D721Med (cell line): ENCODE results near the gene SPATA31C1.

Source experiments
- DNase-seq: peaks from one replicate; pipeline ENCODE4 v3.0.0; 2011; ENCODE audit warnings: low spot score; ENCODE audit not compliant: insufficient read length
- FAIRE-seq: peaks from 2 replicates; lab custom pipeline; 2011; peaks lifted over from hg19 to GRCh38; lab: Jason Lieb, UNC
- TF ChIP-seq, protein P1 (sequence below): IDR thresholded peaks from 2 replicates; pipeline ENCODE4 v1.5.1; 2012; ENCODE audit warnings: mild to moderate bottlenecking, control low read depth; ENCODE audit not compliant: insufficient read depth; ENCODE audit errors: missing control alignments

Gene SPATA31C1

GRCh38 chr9:87874304-87874623, 43.5 kb upstream of the SPATA31C1 start:
- TF ChIP-seq, protein P1, sequence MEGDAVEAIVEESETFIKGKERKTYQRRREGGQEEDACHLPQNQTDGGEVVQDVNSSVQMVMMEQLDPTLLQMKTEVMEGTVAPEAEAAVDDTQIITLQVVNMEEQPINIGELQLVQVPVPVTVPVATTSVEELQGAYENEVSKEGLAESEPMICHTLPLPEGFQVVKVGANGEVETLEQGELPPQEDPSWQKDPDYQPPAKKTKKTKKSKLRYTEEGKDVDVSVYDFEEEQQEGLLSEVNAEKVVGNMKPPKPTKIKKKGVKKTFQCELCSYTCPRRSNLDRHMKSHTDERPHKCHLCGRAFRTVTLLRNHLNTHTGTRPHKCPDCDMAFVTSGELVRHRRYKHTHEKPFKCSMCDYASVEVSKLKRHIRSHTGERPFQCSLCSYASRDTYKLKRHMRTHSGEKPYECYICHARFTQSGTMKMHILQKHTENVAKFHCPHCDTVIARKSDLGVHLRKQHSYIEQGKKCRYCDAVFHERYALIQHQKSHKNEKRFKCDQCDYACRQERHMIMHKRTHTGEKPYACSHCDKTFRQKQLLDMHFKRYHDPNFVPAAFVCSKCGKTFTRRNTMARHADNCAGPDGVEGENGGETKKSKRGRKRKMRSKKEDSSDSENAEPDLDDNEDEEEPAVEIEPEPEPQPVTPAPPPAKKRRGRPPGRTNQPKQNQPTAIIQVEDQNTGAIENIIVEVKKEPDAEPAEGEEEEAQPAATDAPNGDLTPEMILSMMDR = no peak
- DNase-seq (no peak), FAIRE-seq (no peak)

GRCh38 chr9:87875060-87875459, 42.7 kb upstream of the SPATA31C1 start:
- FAIRE-seq = no peak
- TF ChIP-seq, protein P1 = no peak
- no peak for DNase-seq

DNA sequence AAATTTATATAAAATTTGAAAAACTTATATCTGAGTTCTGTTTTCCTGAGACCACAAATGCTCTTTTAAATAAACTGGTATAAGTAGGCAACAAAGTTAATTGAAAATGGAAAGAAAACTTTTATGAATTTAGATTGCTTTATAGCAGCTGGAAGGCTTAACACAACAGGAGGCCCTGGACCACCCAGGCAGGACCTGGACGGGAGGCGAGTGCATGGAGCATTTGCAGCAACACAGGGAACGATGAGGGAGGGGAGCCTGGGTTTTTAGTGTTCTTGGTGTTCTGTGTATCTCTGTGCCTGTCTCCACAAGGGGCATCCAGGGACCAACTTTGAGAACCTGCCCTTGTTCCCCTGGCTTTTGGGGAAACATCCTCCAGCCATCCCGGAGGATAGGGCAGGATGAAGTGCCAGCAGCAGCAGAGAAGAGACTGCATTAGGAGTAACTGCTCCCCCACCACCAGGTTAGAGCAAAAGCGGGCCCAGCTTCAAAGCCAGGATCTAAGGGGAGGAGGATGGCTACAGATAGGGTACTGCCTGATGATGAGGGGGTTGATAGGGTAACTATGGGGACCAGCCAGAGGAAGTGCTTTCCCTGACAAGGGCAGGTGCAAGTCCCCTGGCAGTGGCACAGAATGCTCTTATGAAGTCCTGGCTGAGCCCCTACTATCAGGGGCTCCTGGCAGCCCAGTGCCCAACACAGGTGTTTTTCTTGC, 41.8 kb upstream of the SPATA31C1 start:
- DNase-seq = no peak
- no peak for FAIRE-seq
- TF ChIP-seq, protein P1 = no peak

- DNase-seq (no peak), FAIRE-seq (no peak)
- TF ChIP-seq, protein P1 = no peak
Measured at GRCh38 chr9:87876708-87877107, 41.1 kb upstream of the SPATA31C1 start.

GRCh38 chr9:87878989-87879511, 38.7 kb upstream of the SPATA31C1 start:
- FAIRE-seq (no peak), DNase-seq (no peak)
- TF ChIP-seq, protein P1 = no peak

DNA sequence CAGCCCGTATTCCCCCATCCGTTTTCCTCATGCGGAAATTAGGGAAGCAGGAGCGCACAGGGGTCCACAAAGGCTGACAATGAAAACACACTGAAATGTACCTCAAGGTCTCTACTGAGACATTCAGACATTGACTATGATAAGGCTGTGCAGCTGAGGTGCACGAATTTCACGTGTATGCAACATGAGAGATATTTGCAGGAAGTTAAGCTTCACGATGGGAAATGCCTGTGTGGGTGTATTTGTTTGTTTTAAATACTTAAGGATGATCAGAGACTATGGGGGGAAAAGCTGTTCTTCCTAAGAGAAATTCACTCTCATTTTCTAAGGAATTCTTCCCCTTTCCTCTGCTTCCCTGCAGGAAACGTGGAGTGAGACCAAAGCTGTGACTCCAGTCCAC, 37.6 kb upstream of the SPATA31C1 start:
- DNase-seq (no peak), FAIRE-seq (no peak)
- TF ChIP-seq, protein P1 = no peak

- no peak for FAIRE-seq
- no peak for DNase-seq
- TF ChIP-seq, protein P1 = no peak
Measured at GRCh38 chr9:87880683-87881082, 37.1 kb upstream of the SPATA31C1 start.
